Left renal pelvis (tissue), 4 donors: ENCODE measurements around the gene ARHGAP12. TPM values are rescaled to one million over a fixed set of nuclear protein-coding genes. Genes with fewer than 3 reads are reported as not detected.

Experiments used
- DNase-seq, 4 donors: peaks; one replicate each; pipeline ENCODE4 v3.0.0-alpha.2; 2013; ENCODE audit warnings: low read depth in 4 of 4, low spot score in 3 of 4
- polyA plus RNA-seq, 4 donors: library from polyadenylated mRNA; unstranded; fragments of 120-200 nt; gene quantifications; one replicate each; pipeline ENCODE4 v1.2.1, GENCODE V29; 2013; ENCODE audit not compliant: insufficient read length in 4 of 4

ARHGAP12 gene
- polyA plus RNA-seq, 4 donors = 22.0 to 44.6 (median 40.0) TPM

DNA sequence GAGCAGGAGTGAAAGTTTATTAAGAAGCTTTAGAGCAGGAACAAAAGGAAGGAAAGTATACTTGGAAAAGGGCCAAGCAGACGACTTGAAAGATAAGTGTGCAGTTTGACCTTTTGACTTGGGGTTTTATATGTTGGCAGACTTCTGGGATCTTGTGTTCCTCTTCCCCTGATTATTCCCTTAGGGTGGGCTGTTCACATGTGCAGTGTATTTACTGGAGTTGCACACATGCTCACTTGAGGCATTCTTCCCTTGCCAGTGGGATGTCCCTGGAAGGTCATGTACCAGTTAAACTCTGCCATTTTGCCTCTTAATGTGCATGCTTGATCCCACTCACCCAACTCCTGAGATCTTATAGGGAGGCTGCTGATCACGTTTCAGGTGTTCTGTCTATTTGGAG lies 23.4 kb upstream of the ARHGAP12 start:
- DNase-seq = no peak

- DNase-seq = no peak
Measured at GRCh38 chr10:31949266-31949665, 20.6 kb upstream of the ARHGAP12 start.

GRCh38 chr10:31948021-31948420 lies 19.4 kb upstream of the ARHGAP12 start:
- DNase-seq = no peak

- peak in 2 of 4 donors; percentile 25 to 29 for DNase-seq
Measured at GRCh38 chr10:31947144-31947926, 18.7 kb upstream of the ARHGAP12 start.

GRCh38 chr10:31945392-31945791 lies 16.8 kb upstream of the ARHGAP12 start:
- no peak for DNase-seq

DNA sequence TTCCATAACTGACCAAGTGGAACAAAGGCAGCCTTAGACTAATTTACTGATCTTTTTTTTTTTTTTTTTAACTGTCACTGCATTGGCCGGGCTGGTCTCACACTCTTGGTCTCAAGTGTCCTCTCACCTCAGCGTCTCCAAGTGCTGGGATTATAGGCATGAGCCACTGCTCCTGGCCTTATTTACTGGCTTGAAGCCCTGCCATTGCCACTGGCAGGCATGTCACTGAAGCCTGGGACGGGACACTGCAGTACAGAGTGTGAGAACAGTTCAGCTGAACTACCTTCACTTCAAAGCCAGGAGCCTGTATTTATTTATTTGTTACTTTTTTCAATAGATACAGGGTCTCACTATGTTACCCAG lies 15.4 kb upstream of the ARHGAP12 start:
- DNase-seq = no peak

GRCh38 chr10:31942892-31943291 lies 14.3 kb upstream of the ARHGAP12 start:
- DNase-seq = no peak

- DNase-seq = no peak
Measured at GRCh38 chr10:31942435-31942834, 13.8 kb upstream of the ARHGAP12 start.

DNA sequence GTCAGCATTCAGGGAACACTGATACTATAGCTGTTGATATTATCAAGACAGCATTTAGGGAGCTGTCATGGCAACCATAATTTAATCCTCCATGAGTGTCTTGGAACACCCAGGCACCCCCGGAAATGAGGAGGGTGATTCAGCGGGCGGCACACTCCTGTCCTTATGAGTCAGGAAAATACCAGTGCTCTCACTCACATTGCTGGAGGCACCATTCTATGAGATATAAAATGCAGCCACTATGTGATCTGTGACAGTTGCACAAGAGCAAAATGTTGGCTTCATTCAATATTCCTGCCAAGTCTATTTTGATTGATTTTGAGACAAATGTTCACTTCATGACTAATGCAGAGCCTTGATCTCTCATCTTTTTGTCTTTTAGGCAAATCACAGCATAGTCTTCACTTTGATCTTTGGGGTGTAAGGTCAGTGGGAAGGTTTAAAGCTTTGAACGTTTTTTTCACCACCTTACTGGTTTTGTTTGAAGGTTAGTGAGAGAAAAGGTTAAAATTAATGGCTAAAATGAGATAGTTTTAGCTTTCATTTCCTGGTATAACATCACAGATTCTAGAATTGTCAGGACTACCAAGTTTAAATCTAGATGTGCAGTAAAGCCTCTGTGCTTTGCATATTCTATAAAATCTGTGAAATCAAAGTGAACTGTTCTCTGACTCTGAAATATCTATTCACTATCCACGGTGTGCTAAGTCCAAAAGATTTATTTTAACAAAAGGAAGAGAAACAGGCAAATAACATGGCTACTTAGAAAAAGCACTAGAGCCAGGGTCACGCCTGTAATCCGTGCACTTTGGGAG lies 12.4 kb upstream of the ARHGAP12 start:
- no peak for DNase-seq

DNA sequence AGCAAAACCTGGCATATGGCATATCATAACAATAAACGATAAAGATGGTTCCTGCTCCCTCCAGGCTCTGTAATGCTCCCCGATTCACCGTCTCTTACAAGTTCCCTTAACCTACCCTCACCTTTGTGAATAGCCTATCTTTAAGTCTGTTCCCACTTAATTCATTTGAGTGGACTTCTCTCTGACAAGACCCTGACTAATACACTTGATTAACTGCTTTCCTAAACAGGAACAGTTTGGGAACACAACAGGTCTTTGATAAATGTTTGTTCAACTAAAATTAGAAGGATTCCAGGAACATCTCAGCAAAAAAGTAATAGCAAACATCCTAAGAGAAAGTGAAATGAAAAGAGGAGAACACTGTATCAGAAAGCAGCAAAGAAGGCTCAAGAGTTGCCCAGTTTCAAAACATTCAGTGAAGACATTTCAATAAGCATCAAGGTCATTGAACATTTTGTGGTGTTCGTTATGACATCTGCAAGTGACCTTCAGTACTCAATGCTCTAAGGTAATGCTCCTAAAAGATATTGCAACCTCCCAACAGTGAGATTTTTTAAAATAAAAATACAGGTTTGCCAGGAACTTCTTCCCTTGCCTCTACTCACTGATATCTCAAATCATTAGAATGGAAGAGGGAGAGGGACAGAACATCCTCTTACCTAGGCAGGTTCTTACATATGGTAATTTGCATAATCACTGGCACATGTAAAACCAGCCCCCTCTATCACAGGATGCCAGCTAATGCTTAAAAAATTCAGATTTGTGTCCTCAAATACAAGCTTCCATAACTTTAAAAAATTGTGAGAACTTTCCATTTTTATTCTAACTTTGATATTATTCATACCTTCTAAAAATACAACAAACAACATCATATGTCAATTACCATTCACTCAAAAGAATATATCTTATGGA lies 11.4 kb upstream of the ARHGAP12 start:
- no peak for DNase-seq

- DNase-seq = no peak
Measured at GRCh38 chr10:31937371-31937770, 8.7 kb upstream of the ARHGAP12 start.

GRCh38 chr10:31936933-31937332 lies 8.3 kb upstream of the ARHGAP12 start:
- no peak for DNase-seq

GRCh38 chr10:31936086-31936485 lies 7.5 kb upstream of the ARHGAP12 start:
- no peak for DNase-seq

- no peak for DNase-seq
Measured at GRCh38 chr10:31935678-31936077, 7.0 kb upstream of the ARHGAP12 start.

- no peak for DNase-seq
Measured at GRCh38 chr10:31932838-31933237, 4.2 kb upstream of the ARHGAP12 start.

DNA sequence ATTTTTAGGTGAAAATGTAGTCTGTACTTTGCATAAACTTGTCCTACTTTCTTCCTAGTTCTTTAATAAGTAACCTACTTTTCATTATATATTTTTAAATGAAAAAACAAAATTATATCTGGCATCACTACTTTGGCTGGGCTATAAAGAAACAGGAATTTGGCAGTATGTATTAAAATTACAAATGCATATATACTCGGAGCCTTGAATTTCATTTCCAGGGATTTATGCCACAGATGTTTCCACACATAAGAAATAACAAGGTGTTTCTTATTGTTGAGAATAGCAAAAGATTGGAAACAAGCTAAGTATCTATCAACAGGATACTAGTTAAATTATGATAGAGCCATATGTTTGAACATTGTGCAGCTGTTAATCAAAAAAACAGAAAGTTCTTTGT lies 2.2 kb upstream of the ARHGAP12 start:
- DNase-seq = no peak

GRCh38 chr10:31930023-31930751 lies 1.6 kb upstream of the ARHGAP12 start:
- no peak for DNase-seq

DNA sequence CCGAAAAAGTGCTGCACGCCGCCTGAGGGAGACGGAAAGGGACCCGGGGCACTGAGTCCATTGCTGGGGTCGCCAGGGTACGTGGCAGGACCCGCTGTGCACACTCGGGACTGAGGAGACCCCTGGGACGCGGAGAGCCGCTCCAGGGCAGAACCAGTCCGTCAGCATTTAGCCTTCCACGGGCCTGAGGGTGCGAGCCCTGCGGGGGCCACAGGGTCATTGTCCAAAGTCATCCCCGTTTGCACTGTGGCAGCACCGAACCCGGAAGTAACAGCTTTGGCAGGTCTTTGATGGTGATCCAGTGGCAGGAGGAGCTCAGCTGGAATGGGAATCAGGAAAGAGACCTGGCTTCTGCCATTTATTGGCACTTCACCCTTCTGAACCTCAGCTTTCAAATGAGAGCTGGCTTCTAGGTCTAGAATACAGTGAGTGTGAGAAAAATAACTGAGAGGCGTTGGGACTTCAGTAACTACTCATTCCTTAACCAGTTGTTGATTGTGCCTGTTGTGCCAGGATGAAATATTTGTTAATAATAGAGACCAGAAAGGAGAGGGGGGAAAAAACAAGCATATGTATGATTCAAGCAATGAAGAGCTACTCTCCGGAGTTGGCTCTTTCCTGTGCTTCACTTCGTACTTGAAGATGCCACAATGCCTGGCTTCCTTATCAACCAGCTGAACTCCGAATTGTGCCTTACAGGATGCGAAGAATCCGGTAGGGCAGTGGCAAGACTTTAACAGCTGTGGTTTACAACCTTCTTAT lies 811 bp upstream of the ARHGAP12 start:
- peak in 3 of 4 donors; percentile 12 to 39 (median 16) for DNase-seq

GRCh38 chr10:31927884-31928548 lies 615 bp downstream of the ARHGAP12 start:
- peak in 3 of 4 donors; percentile 29 to 45 (median 44) for DNase-seq
